HepG2 (cell line): Measurements from ENCODE around the gene EXTL1. TPM values are rescaled to one million over a fixed set of nuclear protein-coding genes. Genes with fewer than 3 reads are reported as not detected.

Experiments
- ETV5 ChIP-seq: IDR thresholded peaks from 2 replicates; pipeline ENCODE4 v1.6.1; 2018; ENCODE audit warnings: missing biosample characterization, missing genetic modification reagents, inconsistent platforms, borderline replicate concordance
- KLF6 ChIP-seq: IDR thresholded peaks from 2 replicates; pipeline ENCODE4 v1.8.0; 2016; ENCODE audit warnings: missing biosample characterization, missing genetic modification reagents
- KMT2B ChIP-seq: IDR thresholded peaks from 2 replicates; pipeline ENCODE4 v1.6.1; 2016; ENCODE audit warnings: missing genetic modification reagents, missing compliant biosample characterization
- MAF1 ChIP-seq: sonication (generic); formaldehyde crosslinking; IDR thresholded peaks from 2 replicates; pipeline ENCODE4 v1.5.0; 2020; ENCODE audit warnings: missing genetic modification reagents, borderline replicate concordance
- MAZ ChIP-seq, 2 experiments: sonication (generic) in 1 of 2; formaldehyde crosslinking in 1 of 2; IDR thresholded peaks; 2 replicates each; pipeline versions ENCODE4 v1.5.0 to v1.6.1; 2012 to 2020; ENCODE audit warnings: low read depth in 2 of 2, mild to moderate bottlenecking in 2 of 2, borderline replicate concordance in 1 of 2, improper control_type of control experiment in 1 of 2, low read length in 1 of 2, missing genetic modification reagents in 1 of 2, moderate library complexity in 1 of 2
- NAIF1 ChIP-seq: sonication (generic); formaldehyde crosslinking; IDR thresholded peaks from 2 replicates; pipeline ENCODE4 v1.5.0; 2020; ENCODE audit warnings: mild to moderate bottlenecking, missing genetic modification reagents, borderline replicate concordance
- NPAS2 ChIP-seq: sonication (generic); formaldehyde crosslinking; IDR thresholded peaks from 2 replicates; pipeline ENCODE4 v1.8.0; 2022; ENCODE audit warnings: mild to moderate bottlenecking, missing genetic modification reagents, borderline replicate concordance
- PCBP2 ChIP-seq: fragments of 200-400 bp; formaldehyde crosslinking; optimal IDR thresholded peaks from 2 replicates; pipeline ENCODE3; 2018; ENCODE audit warnings: low read length, low read depth; ENCODE audit not compliant: poor library complexity, severe bottlenecking
- ZFP1 ChIP-seq: IDR thresholded peaks from 2 replicates; pipeline ENCODE4 v1.6.1; 2016
- ZFP36L1 ChIP-seq: sonication (generic); formaldehyde crosslinking; IDR thresholded peaks from 2 replicates; pipeline ENCODE4 v1.8.0; 2022; ENCODE audit warnings: mild to moderate bottlenecking, missing genetic modification reagents, moderate library complexity
- ZKSCAN5 ChIP-seq: sonication (generic); formaldehyde crosslinking; IDR thresholded peaks from 2 replicates; pipeline ENCODE4 v1.5.1; 2020; ENCODE audit warnings: mild to moderate bottlenecking, missing genetic modification reagents
- ZMYM4 ChIP-seq: sonication (generic); formaldehyde crosslinking; IDR thresholded peaks from 2 replicates; pipeline ENCODE4 v1.8.1; 2023; ENCODE audit warnings: mild to moderate bottlenecking, missing genetic modification reagents
- ZNF282 ChIP-seq: fragments of 450-650 bp; IDR thresholded peaks from 2 replicates; pipeline ENCODE4 v1.6.1; 2018; ENCODE audit not compliant: partially characterized antibody
- ZNF451 ChIP-seq: sonication (generic); formaldehyde crosslinking; IDR thresholded peaks from 2 replicates; pipeline ENCODE4 v1.5.0; 2020; ENCODE audit warnings: mild to moderate bottlenecking, missing genetic modification reagents
- ZNF572 ChIP-seq: sonication (generic); formaldehyde crosslinking; IDR thresholded peaks from 2 replicates; pipeline ENCODE4 v1.5.1; 2020; ENCODE audit warnings: mild to moderate bottlenecking, missing genetic modification reagents
- ZNF703 ChIP-seq: sonication (generic); formaldehyde crosslinking; IDR thresholded peaks from 2 replicates; pipeline ENCODE4 v1.5.1; 2020; ENCODE audit warnings: missing genetic modification reagents, mild to moderate bottlenecking, moderate library complexity, borderline replicate concordance
- polyA plus RNA-seq, 8 experiments: library from polyadenylated mRNA; depleted of rRNA in 3 of 8; stranded (reverse) in 7 of 8; unstranded in 1 of 8; fragments of >200 nt; fragmentation: Illumina TruSeq in 4 of 8; extraction: Trizol in 4 of 8; gene quantifications; 2 replicates each; pipeline versions ENCODE4 v1.2.1 to v1.2.3, GENCODE V29; 2011 to 2016; ENCODE audit warnings: low read depth in 4 of 8, missing spikeins in 1 of 8, mixed read lengths in 1 of 8; ENCODE audit not compliant: insufficient read depth in 1 of 8
- total RNA-seq, 5 experiments: library from RNA; depleted of rRNA; stranded (reverse); fragments of >200 nt; fragmentation: Illumina TruSeq; extraction: Trizol; gene quantifications; 2 replicates each; pipeline ENCODE4 v1.2.3, GENCODE V29; 2016; ENCODE audit warnings: low read depth in 1 of 5
- TF ChIP-seq, protein P1 (sequence below): sonication (generic); formaldehyde crosslinking; IDR thresholded peaks from 2 replicates; pipeline ENCODE4 v1.4.0; 2020; ENCODE audit warnings: missing genetic modification reagents, mild to moderate bottlenecking, borderline replicate concordance
- TF ChIP-seq, protein P2 (sequence below): sonication (generic); formaldehyde crosslinking; IDR thresholded peaks from 2 replicates; pipeline ENCODE4 v1.5.0; 2020; ENCODE audit warnings: missing genetic modification reagents, mild to moderate bottlenecking, borderline replicate concordance
- TF ChIP-seq, protein P3 (sequence below): IDR thresholded peaks from 2 replicates; pipeline ENCODE4 v1.6.1; 2016; ENCODE audit warnings: missing compliant biosample characterization, missing genetic modification reagents, borderline replicate concordance
- TF ChIP-seq, protein P4 (sequence below): sonication (generic); formaldehyde crosslinking; conservative IDR thresholded peaks from 2 replicates; pipeline ENCODE4 v1.8.1; 2023; ENCODE audit warnings: missing genetic modification reagents
- TF ChIP-seq, protein P5 (sequence below): IDR thresholded peaks from 2 replicates; pipeline ENCODE4 v1.6.1; 2012; ENCODE audit warnings: inconsistent platforms
- TF ChIP-seq, protein P6 (sequence below): sonication (generic); formaldehyde crosslinking; IDR thresholded peaks from 2 replicates; pipeline ENCODE4 v1.8.1; 2023; ENCODE audit warnings: mild to moderate bottlenecking, moderate library complexity, missing genetic modification reagents

Gene EXTL1
- total and polyA plus RNA-seq, 2 of the 13 experiments (the other 11 are each of a cell fraction or from before 2014, with no cell fraction given): 0.35 to 1.0 TPM

DNA sequence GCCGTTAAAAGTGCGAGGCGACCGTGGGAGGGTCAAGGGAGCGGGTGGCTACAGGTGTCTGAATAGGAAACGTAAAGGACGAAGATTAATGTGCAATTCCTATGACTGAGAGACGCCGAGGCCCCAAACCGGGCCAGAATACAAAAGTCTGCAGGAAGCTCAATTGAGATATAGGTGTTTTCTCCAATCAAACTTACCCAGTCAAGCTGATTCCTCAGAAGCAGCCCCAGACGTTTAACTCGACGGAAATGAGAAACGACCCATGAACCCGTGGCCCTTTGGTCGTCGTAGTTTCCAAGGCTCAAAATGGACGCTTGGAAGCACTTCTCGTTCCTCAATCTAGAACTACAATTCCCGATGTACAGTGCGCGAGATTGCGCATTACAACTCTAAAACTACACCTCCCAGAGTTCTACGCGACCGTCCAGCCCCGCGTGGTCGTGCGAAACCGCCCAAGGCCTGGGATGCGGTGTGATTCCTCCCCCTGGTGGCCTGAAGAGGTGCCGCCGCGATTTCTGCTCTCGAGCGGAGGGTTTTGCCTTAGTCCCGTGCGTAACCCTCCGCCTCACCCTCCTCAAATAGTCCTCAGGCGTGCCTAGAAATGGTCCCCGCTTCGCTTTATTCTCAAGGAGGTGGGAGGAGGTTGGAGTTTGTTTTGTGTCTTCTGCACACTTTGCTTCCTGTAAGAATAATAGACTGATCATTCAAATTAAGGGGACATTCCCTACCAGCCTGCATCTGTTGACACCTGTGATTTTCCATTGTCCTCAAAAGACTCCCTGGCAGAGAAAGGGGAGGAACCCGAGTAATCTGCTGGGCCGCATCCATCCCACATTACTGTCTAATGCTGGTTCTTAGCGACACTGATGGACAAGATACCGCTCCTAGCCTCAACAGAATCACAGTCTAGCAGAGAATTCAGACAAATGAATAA, 23.5 kb upstream of the EXTL1 start, which contains the start of gene PAFAH2 (continued):
- TF ChIP-seq PCBP2 (no peak), KMT2B (peak; percentile 82), ZNF703 (CRISPR knock-in tag) (no peak), NAIF1 (peak; percentile 38), ZNF572 (CRISPR knock-in tag) (0 out of 2 replicates have a peak, but pooled peaks have one; percentile 61), ZKSCAN5 (CRISPR knock-in tag) (no peak), ZFP36L1 (CRISPR knock-in tag) (no peak), ETV5 (CRISPR knock-in tag) (peak; percentile 55; the same call in 1 of the 2 replicates), ZMYM4 (CRISPR knock-in tag) (peak; percentile 98), MAZ (IDR thresholded peaks at IDR 0.05; ENCODE audit: borderline replicate concordance, low read depth, low read length) (peak; percentile 45; the same call in 1 of the 2 replicates), MAZ (CRISPR knock-in tag; IDR thresholded peaks at IDR 0.05; ENCODE audit: low read depth) (0 out of 2 replicates have a peak, but pooled peaks have one; percentile 48), MAF1 (CRISPR knock-in tag) (peak; percentile 64; the same call in 1 of the 2 replicates), NPAS2 (CRISPR knock-in tag) (no peak), KLF6 (CRISPR knock-in tag) (peak; percentile 81; the same call in 1 of the 2 replicates), ZNF451 (CRISPR knock-in tag) (peak; percentile 68; the same call in 1 of the 2 replicates), ZNF282 (no peak), ZFP1 (CRISPR knock-in tag) (peak; percentile 82; the same call in 1 of the 2 replicates)
- TF ChIP-seq, protein P1, sequence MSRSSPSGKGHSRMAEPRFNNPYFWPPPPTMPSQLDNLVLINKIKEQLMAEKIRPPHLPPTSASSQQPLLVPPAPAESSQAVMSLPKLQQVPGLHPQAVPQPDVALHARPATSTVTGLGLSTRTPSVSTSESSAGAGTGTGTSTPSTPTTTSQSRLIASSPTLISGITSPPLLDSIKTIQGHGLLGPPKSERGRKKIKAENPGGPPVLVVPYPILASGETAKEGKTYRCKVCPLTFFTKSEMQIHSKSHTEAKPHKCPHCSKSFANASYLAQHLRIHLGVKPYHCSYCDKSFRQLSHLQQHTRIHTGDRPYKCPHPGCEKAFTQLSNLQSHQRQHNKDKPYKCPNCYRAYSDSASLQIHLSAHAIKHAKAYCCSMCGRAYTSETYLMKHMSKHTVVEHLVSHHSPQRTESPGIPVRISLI (CRISPR knock-in tag): peak; percentile 72; the same call in 1 of the 2 replicates
- TF ChIP-seq, protein P2, sequence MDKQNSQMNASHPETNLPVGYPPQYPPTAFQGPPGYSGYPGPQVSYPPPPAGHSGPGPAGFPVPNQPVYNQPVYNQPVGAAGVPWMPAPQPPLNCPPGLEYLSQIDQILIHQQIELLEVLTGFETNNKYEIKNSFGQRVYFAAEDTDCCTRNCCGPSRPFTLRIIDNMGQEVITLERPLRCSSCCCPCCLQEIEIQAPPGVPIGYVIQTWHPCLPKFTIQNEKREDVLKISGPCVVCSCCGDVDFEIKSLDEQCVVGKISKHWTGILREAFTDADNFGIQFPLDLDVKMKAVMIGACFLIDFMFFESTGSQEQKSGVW (CRISPR knock-in tag): no peak
- TF ChIP-seq, protein P3, sequence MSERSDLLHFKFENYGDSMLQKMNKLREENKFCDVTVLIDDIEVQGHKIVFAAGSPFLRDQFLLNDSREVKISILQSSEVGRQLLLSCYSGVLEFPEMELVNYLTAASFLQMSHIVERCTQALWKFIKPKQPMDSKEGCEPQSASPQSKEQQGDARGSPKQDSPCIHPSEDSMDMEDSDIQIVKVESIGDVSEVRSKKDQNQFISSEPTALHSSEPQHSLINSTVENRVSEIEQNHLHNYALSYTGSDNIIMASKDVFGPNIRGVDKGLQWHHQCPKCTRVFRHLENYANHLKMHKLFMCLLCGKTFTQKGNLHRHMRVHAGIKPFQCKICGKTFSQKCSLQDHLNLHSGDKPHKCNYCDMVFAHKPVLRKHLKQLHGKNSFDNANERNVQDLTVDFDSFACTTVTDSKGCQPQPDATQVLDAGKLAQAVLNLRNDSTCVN: peak; percentile 89
- TF ChIP-seq, protein P4, sequence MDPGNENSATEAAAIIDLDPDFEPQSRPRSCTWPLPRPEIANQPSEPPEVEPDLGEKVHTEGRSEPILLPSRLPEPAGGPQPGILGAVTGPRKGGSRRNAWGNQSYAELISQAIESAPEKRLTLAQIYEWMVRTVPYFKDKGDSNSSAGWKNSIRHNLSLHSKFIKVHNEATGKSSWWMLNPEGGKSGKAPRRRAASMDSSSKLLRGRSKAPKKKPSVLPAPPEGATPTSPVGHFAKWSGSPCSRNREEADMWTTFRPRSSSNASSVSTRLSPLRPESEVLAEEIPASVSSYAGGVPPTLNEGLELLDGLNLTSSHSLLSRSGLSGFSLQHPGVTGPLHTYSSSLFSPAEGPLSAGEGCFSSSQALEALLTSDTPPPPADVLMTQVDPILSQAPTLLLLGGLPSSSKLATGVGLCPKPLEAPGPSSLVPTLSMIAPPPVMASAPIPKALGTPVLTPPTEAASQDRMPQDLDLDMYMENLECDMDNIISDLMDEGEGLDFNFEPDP (CRISPR knock-in tag): no peak
- TF ChIP-seq, protein P5, sequence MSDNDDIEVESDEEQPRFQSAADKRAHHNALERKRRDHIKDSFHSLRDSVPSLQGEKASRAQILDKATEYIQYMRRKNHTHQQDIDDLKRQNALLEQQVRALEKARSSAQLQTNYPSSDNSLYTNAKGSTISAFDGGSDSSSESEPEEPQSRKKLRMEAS: peak; percentile 95
- TF ChIP-seq, protein P6, sequence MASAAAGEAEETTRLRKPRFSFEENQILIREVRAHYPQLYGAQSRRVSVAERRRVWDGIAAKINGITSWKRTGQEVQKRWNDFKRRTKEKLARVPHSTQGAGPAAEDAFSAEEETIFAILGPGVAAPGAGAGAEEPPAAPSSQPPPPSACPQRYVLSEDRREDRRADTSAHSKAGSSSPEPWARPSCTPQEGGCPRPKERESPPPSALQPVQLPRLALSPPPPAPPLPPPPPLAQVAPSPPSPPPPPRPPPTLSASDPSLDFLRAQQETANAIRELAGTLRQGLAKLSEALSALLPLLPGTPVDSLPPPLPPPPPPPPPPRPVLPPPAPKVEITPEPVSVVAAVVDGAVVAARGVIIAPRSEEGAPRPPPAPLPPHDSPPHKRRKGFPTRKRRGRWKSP: peak; percentile 46; the same call in 1 of the 2 replicates
